HL-60/S4 treated with phorbol 12-myristate 13-acetate at 8.2 ng/mL for 4 days and 3 days (cell line): ENCODE measurements around the gene SLX4IP.

ENCODE experiments used
- in situ Hi-C: fragments of 300-500 bp; cut with MboI; formaldehyde crosslinking; loops from 2 replicates; pipeline ENCODE4 v1.15.0; 2022; ENCODE audit warnings: low sequenced_read_pairs

The SLX4IP gene

GRCh38 chr20:10670501-10671220, 235.6 kb downstream of the SLX4IP start:
- in situ Hi-C loops, result no loop called here

GRCh38 chr20:10671221-10671918, 236.3 kb downstream of the SLX4IP start:
- in situ Hi-C loops, result no loop called here

GRCh38 chr20:10671919-10672623, 237.0 kb downstream of the SLX4IP start:
- in situ Hi-C loops, result no loop called here

GRCh38 chr20:10672624-10673127, 237.6 kb downstream of the SLX4IP start:
- in situ Hi-C loops, result no loop called here

- in situ Hi-C loops, result no loop called here
Observed at GRCh38 chr20:10673176-10673841, 238.2 kb downstream of the SLX4IP start.

- in situ Hi-C loops, result no loop called here
Observed at GRCh38 chr20:10673842-10674683, 239.0 kb downstream of the SLX4IP start, which contains the start of gene JAG1. JAG1 (minus strand) TSS chr20:10673999; CDS start chr20:10673530, 469 bp downstream.

GRCh38 chr20:10674684-10675449, 239.8 kb downstream of the SLX4IP start:
- in situ Hi-C loops, result no loop called here

GRCh38 chr20:10675450-10675848, 240.3 kb downstream of the SLX4IP start:
- in situ Hi-C loops, result no loop called here

GRCh38 chr20:10676518-10676917, 241.4 kb downstream of the SLX4IP start:
- in situ Hi-C loops, result no loop called here
